Measurements from ENCODE around the gene PUSL1.

Gene PUSL1

DNA sequence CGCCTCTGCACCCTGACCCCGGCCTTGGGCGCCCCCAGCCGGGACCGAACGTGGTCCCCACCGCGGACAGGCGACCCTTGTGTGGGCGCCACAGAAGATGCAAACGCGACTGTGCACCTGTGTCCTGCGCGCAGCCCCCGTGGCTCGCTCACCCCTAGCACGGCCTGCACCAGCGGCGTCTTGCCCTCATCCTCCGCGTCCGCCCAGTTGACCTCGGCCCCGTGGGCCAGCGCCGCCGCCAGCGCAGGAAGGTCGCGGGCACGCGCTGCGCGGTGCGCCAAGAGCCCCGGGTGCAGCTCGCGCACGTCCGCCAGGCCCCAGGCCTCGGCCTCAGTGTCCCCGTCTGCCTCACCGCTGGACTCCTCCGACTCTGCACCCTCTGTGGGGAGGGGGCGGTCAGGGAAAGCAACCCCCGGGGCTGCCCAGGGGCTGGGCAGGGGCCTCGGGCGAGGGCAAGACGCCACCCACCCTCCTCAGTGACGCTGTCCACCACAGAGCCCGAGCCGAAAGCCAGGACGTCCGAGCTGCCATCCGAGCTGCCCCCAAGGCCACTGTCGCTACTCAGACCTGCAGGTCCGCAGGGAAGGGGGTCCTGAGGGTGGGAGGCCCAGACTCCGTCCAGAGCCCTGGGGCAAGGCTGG is 14.0 kb upstream of the PUSL1 start:
- TF ChIP-seq, protein P1, sequence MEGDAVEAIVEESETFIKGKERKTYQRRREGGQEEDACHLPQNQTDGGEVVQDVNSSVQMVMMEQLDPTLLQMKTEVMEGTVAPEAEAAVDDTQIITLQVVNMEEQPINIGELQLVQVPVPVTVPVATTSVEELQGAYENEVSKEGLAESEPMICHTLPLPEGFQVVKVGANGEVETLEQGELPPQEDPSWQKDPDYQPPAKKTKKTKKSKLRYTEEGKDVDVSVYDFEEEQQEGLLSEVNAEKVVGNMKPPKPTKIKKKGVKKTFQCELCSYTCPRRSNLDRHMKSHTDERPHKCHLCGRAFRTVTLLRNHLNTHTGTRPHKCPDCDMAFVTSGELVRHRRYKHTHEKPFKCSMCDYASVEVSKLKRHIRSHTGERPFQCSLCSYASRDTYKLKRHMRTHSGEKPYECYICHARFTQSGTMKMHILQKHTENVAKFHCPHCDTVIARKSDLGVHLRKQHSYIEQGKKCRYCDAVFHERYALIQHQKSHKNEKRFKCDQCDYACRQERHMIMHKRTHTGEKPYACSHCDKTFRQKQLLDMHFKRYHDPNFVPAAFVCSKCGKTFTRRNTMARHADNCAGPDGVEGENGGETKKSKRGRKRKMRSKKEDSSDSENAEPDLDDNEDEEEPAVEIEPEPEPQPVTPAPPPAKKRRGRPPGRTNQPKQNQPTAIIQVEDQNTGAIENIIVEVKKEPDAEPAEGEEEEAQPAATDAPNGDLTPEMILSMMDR (IDR thresholded peaks at IDR 0.05; ENCODE audit: low read depth, low read length, missing control alignments): no peak
- no peak overlapping the region for H3K4me3 ChIP-seq (replicated peaks; ENCODE audit: low read depth, low read length)
- no peak for DNase-seq (ENCODE audit: extremely low read depth, low read depth)

DNA sequence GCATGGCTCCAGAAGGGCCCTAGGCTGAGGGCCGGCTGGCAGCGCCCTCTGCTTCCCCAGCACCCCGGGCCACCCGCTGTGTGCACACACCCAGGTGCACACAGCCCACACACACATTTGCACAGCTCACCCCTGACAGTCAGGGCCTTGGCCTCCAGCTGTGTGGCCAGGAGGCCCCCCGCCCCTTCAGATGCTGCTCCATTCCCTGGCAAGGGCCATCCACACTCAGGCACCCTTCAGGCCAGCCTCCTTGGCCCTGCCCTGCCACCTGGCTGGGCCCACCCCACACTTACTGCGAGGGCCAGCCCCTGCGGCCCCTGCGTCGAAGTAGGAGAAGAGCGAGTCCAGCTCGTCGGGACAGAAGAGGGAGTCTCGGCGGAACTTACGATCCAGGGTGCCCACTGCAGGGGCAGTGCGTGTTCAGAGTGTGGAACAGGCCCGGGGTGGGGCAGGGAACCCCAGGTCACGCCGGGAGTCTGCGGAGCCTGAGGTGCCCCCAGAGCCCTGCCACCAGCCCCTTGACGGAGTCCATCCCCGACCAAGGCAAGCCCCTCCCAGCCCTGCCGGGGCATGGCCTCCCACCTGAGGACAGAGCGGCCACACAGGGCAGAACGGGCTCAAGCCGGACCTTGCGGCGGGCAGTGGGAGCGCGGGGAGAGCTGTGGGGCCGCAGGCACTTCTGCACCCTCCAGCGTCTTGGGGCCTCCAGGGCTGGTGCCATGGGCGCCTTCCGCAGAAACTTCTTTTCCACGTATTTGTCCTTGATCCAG is 13.1 kb upstream of the PUSL1 start:
- TF ChIP-seq, protein P1 (IDR thresholded peaks at IDR 0.05; ENCODE audit: low read depth, low read length, missing control alignments): no peak
- no peak for DNase-seq (ENCODE audit: extremely low read depth, low read depth)
- H3K4me3 ChIP-seq (replicated peaks; ENCODE audit: low read depth, low read length): no peak overlapping the region

DNA sequence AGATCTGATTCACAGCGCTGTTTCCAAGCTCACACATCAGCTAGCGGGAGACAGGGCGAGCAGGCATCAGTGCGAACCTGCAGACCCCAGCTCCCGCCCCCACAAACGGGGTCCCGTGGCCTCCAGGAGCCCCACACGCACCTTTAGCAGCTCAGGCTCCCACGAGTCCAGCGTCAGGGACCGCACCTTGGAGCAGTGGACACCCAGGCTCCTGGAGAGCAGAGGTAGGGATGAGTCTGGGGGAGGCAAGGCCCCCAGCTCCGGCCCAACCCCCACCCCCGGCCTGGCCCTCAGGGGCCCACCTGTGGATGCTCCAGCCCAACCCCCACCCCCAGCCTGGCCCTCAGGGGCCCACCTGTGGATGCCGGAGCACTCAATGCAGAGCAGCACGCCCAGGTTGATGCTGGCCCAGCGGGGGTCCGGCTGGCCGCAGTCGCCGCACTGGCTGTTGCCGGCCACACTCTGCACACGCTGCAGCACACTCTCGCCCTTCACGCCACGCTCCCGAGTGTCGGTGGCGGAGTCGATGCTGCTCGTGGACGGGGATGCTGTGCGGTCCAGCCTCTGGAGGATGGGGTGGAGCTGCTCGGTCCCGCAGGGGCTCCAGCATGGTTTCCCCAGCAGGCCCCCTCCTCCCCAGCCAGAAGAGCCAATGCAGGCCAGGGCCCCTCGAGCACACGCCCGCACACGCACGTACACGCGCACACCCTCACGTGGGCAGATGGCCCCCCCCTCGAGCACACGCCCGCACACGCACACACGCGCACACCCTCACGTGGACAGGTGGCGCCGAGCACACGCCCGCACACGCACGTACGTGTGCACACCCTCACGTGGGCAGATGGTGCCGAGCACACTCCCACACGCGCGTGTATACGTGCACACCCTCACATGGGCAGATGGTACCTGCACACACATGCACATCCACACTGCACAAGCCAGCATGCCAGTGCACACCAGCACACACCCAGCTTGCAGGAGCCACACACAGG is 12.0 kb upstream of the PUSL1 start:
- no peak overlapping the region for H3K4me3 ChIP-seq (replicated peaks; ENCODE audit: low read depth, low read length)
- TF ChIP-seq, protein P1 (IDR thresholded peaks at IDR 0.05; ENCODE audit: low read depth, low read length, missing control alignments): no peak
- DNase-seq (ENCODE audit: extremely low read depth, low read depth): no peak

DNA sequence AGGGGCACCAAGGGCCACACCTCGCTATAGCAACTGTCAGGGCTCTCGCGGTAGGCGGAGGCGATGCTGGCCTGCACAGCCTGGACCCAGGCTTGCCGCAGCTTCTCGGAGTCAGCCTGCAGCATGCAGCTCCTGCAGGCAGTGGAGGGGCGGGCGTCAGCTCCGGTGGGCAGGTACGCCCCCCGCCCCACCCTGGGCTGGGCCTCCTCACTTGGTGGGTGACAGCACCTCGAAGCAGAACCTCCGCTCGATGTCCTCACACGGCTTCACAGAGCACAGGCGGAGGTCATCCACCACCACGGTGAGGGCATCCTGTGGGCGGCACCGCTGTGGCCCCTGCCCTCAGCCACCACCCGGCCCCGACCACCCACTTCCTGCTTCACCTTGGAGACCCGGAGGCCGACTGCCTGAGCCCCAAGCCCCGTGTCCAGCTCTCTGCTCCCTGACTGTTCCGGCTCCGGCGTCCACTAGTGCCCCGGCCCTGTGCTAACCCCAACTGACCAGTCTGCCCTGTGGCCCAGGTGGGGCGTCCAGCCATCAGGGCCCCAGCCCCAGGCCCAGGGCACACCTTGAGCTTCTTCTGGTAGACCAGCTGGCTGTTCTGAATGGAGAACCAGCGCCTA is 10.5 kb upstream of the PUSL1 start:
- H3K4me3 ChIP-seq (replicated peaks; ENCODE audit: low read depth, low read length): no peak overlapping the region
- TF ChIP-seq, protein P1 (IDR thresholded peaks at IDR 0.05; ENCODE audit: low read depth, low read length, missing control alignments): no peak
- DNase-seq (ENCODE audit: extremely low read depth, low read depth): no peak

DNA sequence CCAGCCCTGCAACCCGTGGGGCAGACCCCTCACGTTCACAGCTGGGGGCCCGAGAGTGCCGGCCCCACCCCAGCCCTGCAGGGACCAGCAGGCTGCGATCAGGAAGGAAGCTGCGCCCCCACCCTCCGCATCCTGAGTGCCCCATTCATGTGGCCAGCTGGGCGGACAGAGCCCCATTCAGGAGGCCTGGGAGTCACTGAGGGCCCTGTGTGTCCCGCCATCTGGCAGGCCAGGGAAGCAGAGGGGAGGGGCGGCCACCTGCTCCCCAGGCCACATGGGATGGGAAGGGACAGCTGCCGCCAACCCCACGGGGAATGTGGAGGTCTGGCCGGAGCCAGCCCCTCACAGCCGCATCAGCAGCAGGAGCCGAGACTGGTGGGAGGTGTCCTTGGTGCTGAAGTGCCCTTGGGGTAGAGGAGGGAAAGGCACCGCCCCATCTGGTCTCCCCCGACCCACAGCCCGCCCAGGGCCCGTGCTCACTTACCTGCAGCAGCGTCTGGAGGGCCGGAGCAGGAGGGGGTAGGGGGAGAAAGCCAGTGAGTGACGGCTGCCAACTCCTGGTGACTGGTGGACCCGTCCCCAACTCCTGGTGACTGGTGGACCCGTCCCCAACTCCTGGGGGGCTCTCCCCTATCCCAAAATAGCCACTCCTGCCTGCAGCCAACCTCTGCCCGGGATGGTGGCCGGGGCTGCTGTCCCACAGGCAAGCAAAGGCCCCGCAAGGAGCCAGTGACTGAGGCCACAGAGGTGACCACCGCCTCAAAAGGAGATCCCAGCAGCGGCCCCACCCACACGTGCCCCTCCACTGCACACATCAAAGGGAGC is 9.3 kb upstream of the PUSL1 start:
- H3K4me3 ChIP-seq (replicated peaks; ENCODE audit: low read depth, low read length): no peak overlapping the region
- no peak for DNase-seq (ENCODE audit: extremely low read depth, low read depth)
- TF ChIP-seq, protein P1 (IDR thresholded peaks at IDR 0.05; ENCODE audit: low read depth, low read length, missing control alignments): no peak

Data from HFF-Myc (cell line).